Right atrium auricular region (tissue), 2 donors: Measurements from ENCODE around the gene GPR37. TPM values are rescaled to one million over a fixed set of nuclear protein-coding genes. Genes with fewer than 3 reads are reported as not detected.

Experiments used
- DNase-seq: peaks from one replicate; pipeline ENCODE4 v3.0.0-alpha.2; 2019; ENCODE audit warnings: low spot score
- H3K27ac ChIP-seq, 2 donors: fragments of 200-600 bp; sonication (generic); 1 replicate in 1 of 2; 2 replicates in 1 of 2; pipeline ENCODE4 v1.5.1; 2016 to 2019
- H3K27me3 ChIP-seq, 2 donors: fragments of 200-600 bp; sonication (generic); one replicate each; pipeline versions ENCODE4 v1.5.1 to v1.6.0; 2017 to 2019
- H3K36me3 ChIP-seq: fragments of 200-600 bp; sonication (generic); one replicate; pipeline ENCODE4 v1.5.1; 2016
- H3K4me1 ChIP-seq, 2 donors: fragments of 200-600 bp; sonication (generic); one replicate each; pipeline versions ENCODE4 v1.5.1 to v1.6.0; 2017 to 2019
- H3K4me3 ChIP-seq, 2 donors: fragments of 200-600 bp; sonication (generic); 1 replicate in 1 of 2; 2 replicates in 1 of 2; pipeline ENCODE4 v1.5.1; 2017 to 2019; ENCODE audit warnings: mild to moderate bottlenecking in 1 of 2, moderate library complexity in 1 of 2
- H3K9me3 ChIP-seq, 2 donors: fragments of 200-600 bp; sonication (generic); one replicate each; pipeline ENCODE4 v1.5.1; 2019
- CTCF ChIP-seq, 2 donors: fragments of 200-600 bp; sonication (generic); IDR thresholded peaks; one replicate each; pipeline ENCODE4 v1.5.1; 2019; ENCODE audit warnings: antibody characterized with exemption in 2 of 2
- total RNA-seq, 2 donors: library from RNA; depleted of rRNA; stranded (reverse); fragments of >200 nt; gene quantifications; one replicate each; pipeline ENCODE4 v1.1.0, GENCODE V29; 2016

GPR37 gene, protein sequence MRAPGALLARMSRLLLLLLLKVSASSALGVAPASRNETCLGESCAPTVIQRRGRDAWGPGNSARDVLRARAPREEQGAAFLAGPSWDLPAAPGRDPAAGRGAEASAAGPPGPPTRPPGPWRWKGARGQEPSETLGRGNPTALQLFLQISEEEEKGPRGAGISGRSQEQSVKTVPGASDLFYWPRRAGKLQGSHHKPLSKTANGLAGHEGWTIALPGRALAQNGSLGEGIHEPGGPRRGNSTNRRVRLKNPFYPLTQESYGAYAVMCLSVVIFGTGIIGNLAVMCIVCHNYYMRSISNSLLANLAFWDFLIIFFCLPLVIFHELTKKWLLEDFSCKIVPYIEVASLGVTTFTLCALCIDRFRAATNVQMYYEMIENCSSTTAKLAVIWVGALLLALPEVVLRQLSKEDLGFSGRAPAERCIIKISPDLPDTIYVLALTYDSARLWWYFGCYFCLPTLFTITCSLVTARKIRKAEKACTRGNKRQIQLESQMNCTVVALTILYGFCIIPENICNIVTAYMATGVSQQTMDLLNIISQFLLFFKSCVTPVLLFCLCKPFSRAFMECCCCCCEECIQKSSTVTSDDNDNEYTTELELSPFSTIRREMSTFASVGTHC
- 1 to 10 TPM in 1 of 2 donors, not detected in 1; 1.1 TPM for total RNA-seq

DNA sequence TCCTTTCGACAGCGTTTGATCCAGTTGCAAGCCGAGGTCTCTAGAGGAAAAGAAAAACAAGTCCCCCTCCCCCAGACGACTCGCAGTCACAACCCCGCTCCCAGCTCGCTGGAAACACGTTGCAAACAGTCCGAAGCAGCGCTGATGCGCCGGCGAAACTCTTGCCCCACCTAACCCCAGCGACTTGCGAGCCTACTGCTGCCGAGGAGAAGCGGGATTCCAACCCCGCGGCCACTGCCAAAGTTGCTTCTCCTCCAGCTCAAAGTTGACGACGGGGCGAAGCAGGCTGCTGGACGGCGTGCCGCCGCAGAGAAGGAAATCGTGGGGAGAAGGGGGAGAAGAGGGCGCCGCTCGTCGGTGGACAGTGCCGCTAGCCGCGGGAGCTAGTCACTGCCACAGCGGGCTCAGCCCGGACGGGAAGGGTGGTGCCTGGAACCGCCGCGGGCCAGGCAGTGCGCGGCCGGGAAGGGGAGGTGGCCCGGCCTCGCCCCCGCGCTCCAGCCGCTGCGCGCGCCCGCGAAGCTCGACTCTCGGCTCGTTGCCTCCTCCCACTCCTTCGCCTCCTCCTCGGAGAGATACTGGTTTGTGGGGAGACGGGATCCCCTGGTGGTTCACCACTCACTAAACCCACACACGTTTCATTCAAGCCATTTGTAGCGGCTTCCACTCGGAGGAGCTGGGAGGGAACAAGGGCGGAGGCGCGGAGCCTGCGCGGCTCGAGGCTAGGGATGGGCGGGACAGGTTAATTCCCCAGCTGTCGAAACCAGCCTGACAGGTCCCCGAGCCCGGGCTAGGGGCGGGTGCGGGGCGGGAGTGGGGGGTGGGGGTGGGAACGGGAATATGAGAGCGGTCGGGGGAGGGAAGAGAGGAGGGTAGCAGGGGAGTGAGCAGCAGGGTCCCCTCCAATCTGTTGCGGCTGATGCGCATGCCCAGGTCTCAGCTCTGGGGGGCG lies at the start of gene GPR37:
GPR37 (minus strand) TSS at position 392 of the 952 bp plus-strand sequence. CDS start 816 bp downstream, outside the sequence.
- Histone ChIP-seq H3K9me3 (no peaks in the 10 kb centered on the region), H3K36me3 (no peaks in the 10 kb centered on the region), H3K4me1 (peaks cover 0 to 22% of the 10 kb centered on the region in 2 donors), H3K27me3 (peaks cover 12 to 13% of the 10 kb centered on the region in 2 donors), H3K4me3 (peak within 1 kb of the TSS; percentile 42 to 49), H3K27ac (no peak within 1 kb of the TSS)
- no peak for TF ChIP-seq CTCF (IDR thresholded peaks at IDR 0.05)
- no peak for DNase-seq

DNA sequence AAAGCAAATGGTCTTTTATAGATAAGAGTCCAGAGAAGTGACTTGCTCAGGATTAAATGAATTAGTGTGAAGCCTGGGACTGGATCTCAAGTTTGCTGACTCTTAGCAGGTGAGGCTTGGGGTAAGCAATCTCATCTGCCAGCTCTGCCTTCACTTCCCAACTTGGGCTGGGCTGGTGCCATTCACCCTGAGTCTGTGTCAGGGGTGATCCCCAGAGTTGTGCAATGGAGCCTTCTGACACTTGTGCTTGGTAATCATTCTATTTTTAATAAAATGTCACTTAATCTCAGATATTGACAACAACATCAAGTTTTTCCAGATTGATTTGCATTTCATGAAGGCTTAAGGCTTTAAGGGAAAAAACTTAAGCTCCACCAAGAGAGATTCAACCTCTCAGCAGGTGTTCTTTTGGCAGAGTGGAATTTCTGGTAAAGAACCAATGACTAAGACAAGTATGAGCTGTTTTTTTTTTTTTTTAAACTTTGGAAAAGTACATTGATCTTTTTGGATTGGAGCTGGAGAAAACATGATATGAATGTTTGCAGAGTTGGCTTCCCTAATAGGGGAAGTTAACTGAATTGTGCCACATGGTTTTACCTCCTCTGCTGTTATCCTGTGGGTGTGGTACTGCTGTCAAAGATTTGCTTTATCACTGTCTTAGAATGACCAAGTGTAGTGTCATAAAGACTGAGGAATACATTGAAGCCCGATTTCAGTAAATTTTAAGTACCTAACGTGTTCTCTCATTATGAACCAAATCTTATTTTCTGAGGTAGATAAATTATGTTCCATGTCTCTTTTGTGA lies 48.6 kb upstream of the GPR37 start:
- DNase-seq: no peak
- H3K36me3 ChIP-seq: no peaks in the 10 kb centered on the region
- H3K27ac ChIP-seq: no peak overlapping the region
- H3K4me1 ChIP-seq: no peaks in the 10 kb centered on the region
- H3K4me3 ChIP-seq: no peak overlapping the region
- no peak for TF ChIP-seq CTCF (IDR thresholded peaks at IDR 0.05)
- H3K9me3 ChIP-seq: no peaks in the 10 kb centered on the region
- H3K27me3 ChIP-seq: no peaks in the 10 kb centered on the region

DNA sequence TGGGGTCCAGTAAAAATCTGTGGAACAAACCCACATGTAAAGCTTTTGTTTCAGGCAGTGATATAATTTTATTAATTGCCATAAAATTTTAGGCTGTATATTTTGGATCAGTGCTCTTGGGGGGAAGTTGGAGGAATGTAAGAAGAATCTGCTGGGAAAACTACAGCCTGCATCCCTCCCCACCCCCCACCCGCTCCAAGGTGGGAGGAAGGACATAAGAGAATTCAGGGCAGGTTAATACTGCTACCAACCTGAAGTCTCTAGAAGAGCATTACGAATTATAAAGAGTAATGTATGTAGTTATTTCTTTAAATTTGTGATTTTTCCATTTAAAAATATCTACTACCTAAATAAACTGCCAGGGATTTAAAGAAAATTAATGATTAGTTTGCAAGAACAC lies 47.2 kb upstream of the GPR37 start:
- no peak overlapping the region for H3K4me3 ChIP-seq
- no peaks in the 10 kb centered on the region for H3K9me3 ChIP-seq
- TF ChIP-seq CTCF (IDR thresholded peaks at IDR 0.05): no peak
- no peak overlapping the region for H3K27ac ChIP-seq
- H3K36me3 ChIP-seq: no peaks in the 10 kb centered on the region
- H3K4me1 ChIP-seq: no peaks in the 10 kb centered on the region
- H3K27me3 ChIP-seq: no peaks in the 10 kb centered on the region
- DNase-seq: no peak

- no peaks in the 10 kb centered on the region for H3K27me3 ChIP-seq
- H3K4me1 ChIP-seq: no peaks in the 10 kb centered on the region
- no peak overlapping the region for H3K4me3 ChIP-seq
- no peak for DNase-seq
- no peaks in the 10 kb centered on the region for H3K36me3 ChIP-seq
- H3K9me3 ChIP-seq: no peaks in the 10 kb centered on the region
- TF ChIP-seq CTCF (IDR thresholded peaks at IDR 0.05): no peak
- H3K27ac ChIP-seq: no peak overlapping the region
These were observed 45.7 kb upstream of the GPR37 start for GRCh38 chr7:124811341-124811740.

DNA sequence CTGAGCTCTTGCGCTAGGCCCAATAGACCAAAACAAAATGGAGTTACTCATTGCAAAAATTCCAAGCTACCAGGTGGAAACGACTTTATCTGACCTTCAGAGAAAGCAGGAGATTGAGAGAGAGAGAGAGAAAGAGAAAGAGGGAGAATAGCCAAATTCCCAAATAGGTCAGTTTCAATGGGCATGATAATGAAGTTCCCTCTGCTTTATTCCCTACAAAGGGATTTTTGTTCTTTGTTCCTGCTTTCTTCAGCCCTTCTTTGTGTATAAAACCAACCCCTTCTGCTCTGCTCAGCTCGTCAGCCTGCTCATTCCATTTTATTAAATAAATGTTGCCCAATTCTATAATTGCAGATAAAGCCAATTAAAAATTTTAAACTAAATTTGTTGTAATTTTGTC lies 45.0 kb upstream of the GPR37 start:
- Histone ChIP-seq H3K4me1 (no peaks in the 10 kb centered on the region), H3K27me3 (no peaks in the 10 kb centered on the region), H3K4me3 (no peak overlapping the region), H3K27ac (no peak overlapping the region), H3K36me3 (no peaks in the 10 kb centered on the region), H3K9me3 (no peaks in the 10 kb centered on the region)
- TF ChIP-seq CTCF (IDR thresholded peaks at IDR 0.05): no peak
- no peak for DNase-seq
